ENCODE results near the gene NKTR.

Gene NKTR

GRCh38 chr3:42633544-42633943 lies 33.1 kb downstream of the NKTR start (continued):
- TF ChIP-seq INSM2 (tag by site-specific recombination; IDR thresholded peaks at IDR 0.05) (no peak), ZNF629 (tag by site-specific recombination; IDR thresholded peaks at IDR 0.05) (no peak), ZNF837 (tag by site-specific recombination; IDR thresholded peaks at IDR 0.05) (no peak), KLF10 (tag by site-specific recombination; IDR thresholded peaks at IDR 0.05) (no peak), HOXA7 (CRISPR knock-in tag; IDR thresholded peaks at IDR 0.05; ENCODE audit: borderline replicate concordance) (no peak), ZFHX2 (tag by site-specific recombination; conservative IDR thresholded peaks at IDR 0.05) (no peak), SALL2 (tag by site-specific recombination; IDR thresholded peaks at IDR 0.05; ENCODE audit: borderline replicate concordance) (no peak), ZNF518A (tag by site-specific recombination; conservative IDR thresholded peaks at IDR 0.05; ENCODE audit: low read depth) (no peak)

GRCh38 chr3:42635111-42635510 lies 34.6 kb downstream of the NKTR start:
- H3K27ac ChIP-seq (ENCODE audit: extremely low read depth, low read depth, low read length), result no peak overlapping the region
- H3K4me1 ChIP-seq (ENCODE audit: control insufficient read depth, insufficient read depth, low read length), result no peaks in the 10 kb centered on the region
- H3K9me3 ChIP-seq (ENCODE audit: control insufficient read depth, insufficient read depth, low read depth, low read length), result no peaks in the 10 kb centered on the region
- no peak overlapping the region for H3K4me3 ChIP-seq (ENCODE audit: low read depth, low read length)
- peaks cover 38 to 100% of the 10 kb centered on the region in 2 experiments for H3K36me3 ChIP-seq (ENCODE audit: control insufficient read depth in 2 of 2, insufficient read depth in 1 of 2, low read length in 2 of 2)
- ChIA-PET CTCF (no interaction called here), POLR2A (interaction anchor here (1.0 kb wide), 1 partner anchor 9 kb away, joined by 3 read pairs; no protein-coding TSS in a partner anchor)
- no peak for TF ChIP-seq ZNF501 (tag by site-specific recombination; IDR thresholded peaks at IDR 0.05)
- no peak for TF ChIP-seq ZNF426 (tag by site-specific recombination; IDR thresholded peaks at IDR 0.05)
- no peak for TF ChIP-seq ZEB2 (tag by site-specific recombination; IDR thresholded peaks at IDR 0.05)
- TF ChIP-seq ZNF324 (tag by site-specific recombination; IDR thresholded peaks at IDR 0.05), result no peak
- no peak for TF ChIP-seq ZNF398 (tag by site-specific recombination; IDR thresholded peaks at IDR 0.05)

GRCh38 chr3:42637001-42637400 lies 36.5 kb downstream of the NKTR start:
- POLR2A ChIA-PET, result interaction anchor here (1.1 kb wide), 1 partner anchor 8 kb away, joined by 3 read pairs; no protein-coding TSS in a partner anchor
- H3K9me3 ChIP-seq (ENCODE audit: control insufficient read depth, insufficient read depth, low read depth, low read length), result no peaks in the 10 kb centered on the region
- TF ChIP-seq ZNF274 (IDR thresholded peaks at IDR 0.05; ENCODE audit: low read length) (no peak), ZNF274 (tag by site-specific recombination; IDR thresholded peaks at IDR 0.05; ENCODE audit: borderline replicate concordance) (no peak), ZNF561 (tag by site-specific recombination; IDR thresholded peaks at IDR 0.05; ENCODE audit: borderline replicate concordance) (no peak), ZNF580 (tag by site-specific recombination; IDR thresholded peaks at IDR 0.05) (no peak), ZNF155 (tag by site-specific recombination; IDR thresholded peaks at IDR 0.05) (no peak), ZSCAN30 (tag by site-specific recombination; IDR thresholded peaks at IDR 0.05) (no peak), ZNF214 (tag by site-specific recombination; IDR thresholded peaks at IDR 0.05; ENCODE audit: borderline replicate concordance) (no peak), ZNF660 (tag by site-specific recombination; IDR thresholded peaks at IDR 0.05) (no peak), ZNF169 (tag by site-specific recombination; IDR thresholded peaks at IDR 0.05) (no peak), ZBTB1 (tag by site-specific recombination; IDR thresholded peaks at IDR 0.05) (no peak), ZNF624 (tag by site-specific recombination; IDR thresholded peaks at IDR 0.05) (no peak), ZNF175 (tag by site-specific recombination; IDR thresholded peaks at IDR 0.05) (no peak), ZXDB (tag by site-specific recombination; IDR thresholded peaks at IDR 0.05) (no peak), ZBTB48 (tag by site-specific recombination; IDR thresholded peaks at IDR 0.05) (no peak)
- H3K27ac ChIP-seq (ENCODE audit: extremely low read depth, low read depth, low read length), result no peak overlapping the region
- peaks cover 34 to 94% of the 10 kb centered on the region in 2 experiments for H3K36me3 ChIP-seq (ENCODE audit: control insufficient read depth in 2 of 2, insufficient read depth in 1 of 2, low read length in 2 of 2)
- no peaks in the 10 kb centered on the region for H3K4me1 ChIP-seq (ENCODE audit: control insufficient read depth, insufficient read depth, low read length)
- no peak overlapping the region for H3K4me3 ChIP-seq (ENCODE audit: low read depth, low read length)
- CTCF ChIA-PET, result interaction anchor here (0.5 to 2.1 kb wide), 5 partner anchors 16 to 108 kb away, joined by 3 to 7 read pairs (median 4); no protein-coding TSS in a partner anchor
